Parathyroid adenoma (tissue), 2 donors: ENCODE results near the gene ACSL5.

Experiments
- H2AFZ ChIP-seq: fragments of 300-600 bp; sonication (generic); one replicate; pipeline ENCODE4 v1.7.0; 2017; ENCODE audit warnings: antibody characterized with exemption, mild to moderate bottlenecking
- H3K27ac ChIP-seq: fragments of 300-600 bp; sonication (generic); one replicate; pipeline ENCODE4 v1.7.0; 2017
- H3K27me3 ChIP-seq: fragments of 300-600 bp; sonication (generic); one replicate; pipeline ENCODE4 v1.7.0; 2017; ENCODE audit warnings: low read length; ENCODE audit not compliant: control insufficient read depth, insufficient read depth
- H3K36me3 ChIP-seq: fragments of 300-600 bp; sonication (generic); one replicate; pipeline ENCODE4 v1.7.0; 2017; ENCODE audit warnings: low read length; ENCODE audit not compliant: control insufficient read depth, insufficient read depth
- H3K4me1 ChIP-seq: fragments of 300-600 bp; sonication (generic); one replicate; pipeline ENCODE4 v1.7.0; 2017; ENCODE audit warnings: control low read depth
- H3K4me2 ChIP-seq: fragments of 300-600 bp; sonication (generic); one replicate; pipeline ENCODE4 v1.7.0; 2017; ENCODE audit warnings: low read length
- H3K4me3 ChIP-seq: fragments of 300-600 bp; sonication (generic); one replicate; pipeline ENCODE4 v1.7.0; 2017; ENCODE audit warnings: low read depth, low read length
- H3K79me2 ChIP-seq: fragments of 300-600 bp; sonication (generic); one replicate; pipeline ENCODE4 v1.7.0; 2017; ENCODE audit warnings: control low read depth
- H3K9ac ChIP-seq: fragments of 300-600 bp; sonication (generic); one replicate; pipeline ENCODE4 v1.7.0; 2017; ENCODE audit warnings: mild to moderate bottlenecking
- H3K9me3 ChIP-seq: fragments of 300-600 bp; sonication (generic); one replicate; pipeline ENCODE4 v1.7.0; 2017; ENCODE audit warnings: low read length; ENCODE audit not compliant: control insufficient read depth
- CTCF ChIP-seq: fragments of 300-600 bp; sonication (generic); IDR thresholded peaks from one replicate; pipeline ENCODE4 v1.7.0; 2017; ENCODE audit warnings: antibody characterized with exemption, mild to moderate bottlenecking
- donor health status: primary hyperparathyroidism.

Gene ACSL5

GRCh38 chr10:112332022-112332421 lies 41.9 kb upstream of the ACSL5 start:
- no peak for TF ChIP-seq CTCF
- Histone ChIP-seq H3K4me1 (no peaks in the 10 kb centered on the region), H2AFZ (no peak overlapping the region), H3K27ac (no peak overlapping the region), H3K4me2 (no peak overlapping the region), H3K9ac (no peak overlapping the region), H3K36me3 (no peaks in the 10 kb centered on the region), H3K27me3 (no peaks in the 10 kb centered on the region), H3K4me3 (no peak overlapping the region), H3K79me2 (no peaks in the 10 kb centered on the region), H3K9me3 (no peaks in the 10 kb centered on the region)

- H3K4me3 ChIP-seq: no peak overlapping the region
- H2AFZ ChIP-seq: no peak overlapping the region
- H3K9ac ChIP-seq: no peak overlapping the region
- no peak for TF ChIP-seq CTCF
- no peak overlapping the region for H3K4me2 ChIP-seq
- H3K79me2 ChIP-seq: no peaks in the 10 kb centered on the region
- H3K9me3 ChIP-seq: no peaks in the 10 kb centered on the region
- no peak overlapping the region for H3K27ac ChIP-seq
- H3K27me3 ChIP-seq: no peaks in the 10 kb centered on the region
- no peaks in the 10 kb centered on the region for H3K36me3 ChIP-seq
- H3K4me1 ChIP-seq: no peaks in the 10 kb centered on the region
Observed at GRCh38 chr10:112332509-112333228, 41.2 kb upstream of the ACSL5 start.

GRCh38 chr10:112333452-112333851 lies 40.5 kb upstream of the ACSL5 start:
- Histone ChIP-seq H3K36me3 (no peaks in the 10 kb centered on the region), H3K4me1 (no peaks in the 10 kb centered on the region), H3K79me2 (no peaks in the 10 kb centered on the region), H3K4me2 (no peak overlapping the region), H3K9ac (no peak overlapping the region), H3K27me3 (no peaks in the 10 kb centered on the region), H3K27ac (no peak overlapping the region), H2AFZ (no peak overlapping the region), H3K9me3 (no peaks in the 10 kb centered on the region), H3K4me3 (no peak overlapping the region)
- no peak for TF ChIP-seq CTCF

GRCh38 chr10:112335111-112335867 lies 38.6 kb upstream of the ACSL5 start:
- Histone ChIP-seq H3K4me3 (no peak overlapping the region), H3K79me2 (no peaks in the 10 kb centered on the region), H3K9me3 (no peaks in the 10 kb centered on the region), H3K27ac (no peak overlapping the region), H3K4me2 (no peak overlapping the region), H3K27me3 (no peaks in the 10 kb centered on the region), H3K4me1 (no peaks in the 10 kb centered on the region), H2AFZ (no peak overlapping the region), H3K36me3 (no peaks in the 10 kb centered on the region), H3K9ac (no peak overlapping the region)
- no peak for TF ChIP-seq CTCF
